Activated CD4-positive, alpha-beta T cell treated with anti-CD3 and anti-CD28 coated beads, Interleukin-2, Interleukin-6, amounts not matched to agents 100 ng/mL and 50 ng/mL, durations not matched to agents 16 hours and 8 hours (primary cell): ENCODE measurements around the gene HK3.

ENCODE experiments used
- DNase-seq: peaks from one replicate; pipeline ENCODE4 v3.0.0-alpha.2; 2020

The HK3 gene

GRCh38 chr5:176899296-176899891, at the start of gene HK3:
Gene HK3 (minus strand): TSS chr5:176899346. CDS start chr5:176896159, 3,187 bp downstream.
- peak; percentile 12 for DNase-seq

DNA sequence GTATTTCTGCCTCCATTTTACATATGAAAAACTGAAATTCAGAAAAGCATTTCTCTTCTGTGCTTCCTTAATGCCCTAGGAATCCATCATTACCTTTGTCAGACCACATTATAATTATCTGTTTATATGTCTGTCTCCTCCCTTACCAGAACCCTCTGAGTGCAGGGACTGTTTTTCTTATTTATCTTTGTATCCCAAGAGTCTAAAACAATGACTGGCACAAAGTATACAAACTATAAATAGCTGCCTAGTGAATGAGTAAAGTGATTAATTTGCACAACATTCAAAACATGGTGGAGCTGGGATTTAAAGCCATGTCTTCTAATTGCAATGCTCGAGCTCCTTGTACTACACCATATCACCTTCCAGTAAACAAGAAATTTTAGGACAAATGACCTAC, 49.3 kb upstream of the HK3 start:
- DNase-seq = no peak

DNA sequence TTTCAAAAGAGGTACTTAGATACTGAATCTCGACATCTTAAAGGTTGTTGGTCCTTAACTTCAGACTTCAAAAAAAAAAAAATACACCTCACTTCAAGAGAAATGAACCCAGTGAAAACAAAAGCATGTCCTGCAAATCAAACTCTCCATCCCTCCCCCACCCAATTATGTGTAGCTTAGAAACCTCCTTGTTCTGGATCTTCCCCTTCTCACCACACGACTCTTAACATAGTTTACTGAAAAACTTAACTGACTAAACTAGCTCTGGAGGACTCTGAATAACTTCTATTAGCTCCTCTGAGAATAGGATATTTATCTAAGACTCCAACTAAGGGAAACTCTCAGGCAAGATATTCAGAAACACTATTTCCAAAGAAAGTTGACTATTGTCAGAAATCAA, 48.7 kb upstream of the HK3 start:
- DNase-seq = no peak

- DNase-seq = no peak
Measured at GRCh38 chr5:176944268-176944667, 45.1 kb upstream of the HK3 start.

DNA sequence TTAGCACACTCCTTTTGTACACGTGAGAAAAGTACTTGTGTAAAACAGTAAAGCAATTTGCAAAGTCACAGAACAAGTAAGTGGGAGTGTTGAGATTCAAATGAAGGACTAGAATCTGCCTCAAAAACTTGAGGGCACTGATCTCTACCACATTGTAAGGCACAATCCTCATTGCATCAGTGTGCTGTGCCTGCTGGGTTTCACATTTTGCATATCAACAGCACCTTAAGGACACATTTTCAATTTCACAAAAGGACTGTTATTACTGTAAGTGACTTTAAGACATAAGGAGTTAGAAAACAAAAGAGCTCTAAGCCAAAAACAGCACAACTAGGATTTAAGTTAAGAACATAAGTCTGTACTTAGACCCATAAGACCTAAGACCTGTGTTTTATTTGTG, 44.7 kb upstream of the HK3 start:
- DNase-seq = peak; percentile 12

DNA sequence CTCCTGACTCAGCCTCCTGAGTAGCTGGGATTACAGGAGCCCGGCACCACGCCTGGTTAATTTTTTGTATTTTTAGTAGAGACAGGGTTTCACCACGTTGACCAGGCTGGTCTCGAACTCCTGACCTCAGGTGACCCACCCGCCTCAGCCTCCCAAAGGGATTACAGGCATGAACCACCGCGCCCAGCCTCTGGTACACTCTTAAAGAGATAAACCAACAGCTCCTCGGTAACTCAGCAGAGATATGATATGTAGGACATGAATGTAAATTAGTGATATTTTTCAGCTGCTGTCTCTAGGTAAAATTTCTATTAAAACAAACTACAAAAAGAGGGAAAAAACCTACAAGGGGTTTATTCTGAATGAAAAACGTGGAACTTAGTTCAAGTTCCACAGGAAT, 42.8 kb upstream of the HK3 start:
- DNase-seq = no peak

DNA sequence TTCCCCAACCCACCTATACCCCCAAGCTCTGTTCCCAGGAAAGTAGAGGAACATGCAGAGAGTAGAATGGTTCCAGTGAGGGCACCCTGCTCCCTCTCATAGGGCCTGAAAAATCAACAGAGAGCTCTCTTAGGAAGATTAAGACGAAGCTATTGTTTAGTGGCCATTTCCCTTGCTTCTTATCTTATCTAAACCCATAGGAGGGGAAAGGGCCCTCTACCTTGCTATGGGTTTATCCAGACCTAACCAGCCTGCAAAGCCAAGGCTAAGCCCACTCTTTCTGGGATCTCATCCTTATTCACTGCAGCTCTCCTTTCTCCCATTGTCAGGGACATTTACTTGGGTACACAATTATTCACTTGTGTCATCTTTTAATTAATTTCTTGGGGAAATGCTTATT, 39.3 kb upstream of the HK3 start:
- no peak for DNase-seq

GRCh38 chr5:176935017-176935416, 35.9 kb upstream of the HK3 start:
- DNase-seq = no peak

DNA sequence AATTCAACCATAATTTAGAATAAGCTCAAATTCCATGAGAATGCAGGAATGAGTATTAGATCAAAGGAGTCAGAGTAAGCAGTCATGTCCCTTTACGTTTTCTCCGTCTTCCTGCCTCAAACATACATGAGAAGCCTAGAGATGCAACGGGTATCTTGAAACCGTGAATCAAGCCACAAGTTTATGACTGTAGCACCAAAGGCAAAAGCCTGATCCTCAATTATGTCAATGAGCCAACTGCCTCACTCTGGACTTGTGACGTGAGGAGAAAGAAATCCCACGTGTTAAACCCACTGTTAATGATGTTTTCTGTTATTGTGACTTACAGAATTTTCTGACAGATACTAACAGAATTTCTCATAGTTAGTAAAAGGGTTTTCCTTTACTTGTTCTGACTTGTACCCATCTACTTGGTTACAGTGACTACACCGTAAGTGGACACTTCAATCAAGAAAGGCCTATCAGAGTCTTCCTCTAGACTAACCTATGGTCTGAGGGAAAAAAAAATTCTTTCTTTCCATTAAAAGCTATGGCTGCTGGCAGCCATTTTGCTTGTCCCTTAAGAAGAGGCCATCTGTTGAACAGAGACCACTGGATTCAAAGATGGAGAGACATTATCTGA, 35.3 kb upstream of the HK3 start:
- DNase-seq = peak; percentile 17

GRCh38 chr5:176929654-176930053, 30.5 kb upstream of the HK3 start:
- DNase-seq = no peak

- no peak for DNase-seq
Measured at GRCh38 chr5:176927562-176927961, 28.4 kb upstream of the HK3 start.

DNA sequence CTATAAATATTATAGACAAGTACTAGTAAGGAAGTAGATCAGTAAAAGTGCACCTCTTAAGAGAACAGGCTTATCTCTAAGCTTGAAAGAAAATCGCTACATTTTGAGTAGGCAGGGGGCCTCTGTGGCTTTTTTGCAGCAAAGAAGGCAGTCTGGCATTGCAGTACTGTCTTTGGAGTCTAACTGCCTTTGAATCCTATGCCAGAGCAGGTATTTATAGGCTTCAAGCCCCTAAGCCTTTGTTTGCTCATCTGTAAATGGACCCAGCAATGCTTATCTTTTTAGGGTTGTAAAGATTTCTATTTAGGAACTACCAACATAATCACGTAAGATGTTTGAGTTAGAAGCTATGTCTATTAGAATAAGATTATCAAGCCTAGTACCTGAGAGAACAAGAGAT, 23.7 kb upstream of the HK3 start:
- DNase-seq = no peak

GRCh38 chr5:176921714-176922113, 22.6 kb upstream of the HK3 start:
- no peak for DNase-seq

- no peak for DNase-seq
Measured at GRCh38 chr5:176918613-176919012, 19.5 kb upstream of the HK3 start.

DNA sequence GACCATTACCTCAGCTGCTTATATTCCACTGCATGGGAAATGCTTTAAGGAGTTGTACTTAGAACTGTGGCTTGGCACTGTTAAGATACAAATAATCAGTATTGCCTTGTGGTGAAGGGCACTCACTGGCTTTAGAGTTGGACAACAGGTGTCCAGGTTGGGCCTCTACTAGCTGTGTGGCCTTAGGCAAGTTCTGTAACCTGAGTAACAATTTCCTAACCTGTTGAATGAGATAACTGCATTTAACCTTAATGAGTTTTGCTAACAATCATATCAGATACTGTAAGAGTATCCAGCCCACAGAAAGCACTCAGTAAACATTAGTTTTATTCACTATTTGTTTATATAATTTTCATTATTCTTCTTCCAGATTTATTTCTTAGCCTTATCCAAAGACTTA, 17.2 kb upstream of the HK3 start:
- no peak for DNase-seq

DNA sequence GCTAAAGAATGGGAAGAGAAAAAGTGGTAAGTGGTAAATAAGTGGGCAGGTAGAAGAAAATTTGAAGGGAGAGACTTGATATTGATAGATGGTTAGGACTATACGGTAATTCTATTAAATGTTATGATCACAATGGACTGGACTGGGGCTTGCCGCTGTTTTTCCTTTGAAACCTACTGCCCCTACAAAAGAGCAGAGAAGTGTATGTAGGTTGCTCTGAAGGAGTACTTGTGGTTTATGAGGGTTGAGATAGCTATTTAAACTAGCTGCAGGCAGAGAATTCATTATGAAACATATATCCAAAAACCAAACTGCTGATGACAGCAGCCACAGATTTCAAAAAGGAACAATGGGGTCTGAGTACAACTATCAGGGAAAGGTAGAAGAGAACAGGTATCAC, 16.8 kb upstream of the HK3 start:
- no peak for DNase-seq

- no peak for DNase-seq
Measured at GRCh38 chr5:176912115-176912514, 13.0 kb upstream of the HK3 start.

GRCh38 chr5:176908675-176909368, 9.7 kb upstream of the HK3 start:
- no peak for DNase-seq

DNA sequence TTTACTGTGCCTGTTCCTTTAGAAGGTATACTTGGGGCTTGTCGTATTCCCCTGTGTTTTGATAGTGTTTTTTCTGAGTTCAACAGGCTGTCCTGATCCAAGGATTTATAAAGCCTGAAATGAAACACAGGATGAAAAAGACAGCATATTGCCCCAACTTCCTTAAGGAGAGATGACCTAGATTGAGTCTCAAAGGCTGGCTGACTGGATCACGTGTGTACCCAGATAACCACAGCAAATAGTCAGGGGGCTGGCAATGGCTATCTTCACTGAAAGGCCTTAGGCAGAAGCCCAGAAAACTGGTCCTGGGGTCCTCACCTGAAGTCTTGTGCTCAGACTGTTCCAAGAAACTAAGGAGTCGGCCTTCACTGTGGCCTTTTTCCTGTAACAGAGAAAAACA, 7.7 kb upstream of the HK3 start:
- DNase-seq = no peak

DNA sequence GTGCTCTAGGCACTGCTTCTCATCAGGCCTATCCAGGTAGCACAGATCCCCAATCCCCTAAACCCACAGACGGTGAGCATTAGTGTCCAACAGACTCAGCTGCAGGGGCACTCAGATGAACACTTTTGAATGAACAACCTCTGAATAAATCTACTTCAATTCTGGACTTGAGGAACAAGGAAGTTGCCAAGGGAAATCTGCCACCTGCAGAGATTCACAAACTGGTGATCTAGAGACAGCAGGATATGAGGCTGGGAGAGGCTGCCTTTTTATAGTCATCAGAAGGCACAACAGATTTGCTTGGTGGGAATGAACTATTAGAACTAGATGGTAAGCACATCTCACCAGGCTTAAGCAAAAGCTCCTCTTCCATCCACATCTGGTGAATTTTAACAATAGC, 7.0 kb upstream of the HK3 start:
- DNase-seq = no peak

- DNase-seq = no peak
Measured at GRCh38 chr5:176904276-176904675, 5.1 kb upstream of the HK3 start.

- DNase-seq = no peak
Measured at GRCh38 chr5:176902911-176903664, 3.9 kb upstream of the HK3 start.

- DNase-seq = no peak
Measured at GRCh38 chr5:176902102-176902814, 3.1 kb upstream of the HK3 start.
